ENCODE results near the gene TDRD12.

Gene TDRD12

GRCh38 chr19:32809754-32810153, 90.2 kb downstream of the TDRD12 start:
- H3K9me3 Mint-ChIP-seq, result no peaks in the 10 kb centered on the region
- peaks cover 5% of the 10 kb centered on the region for H3K4me1 Mint-ChIP-seq
- TF ChIP-seq CTCF (IDR thresholded peaks at IDR 0.05; ENCODE audit: unreplicated experiment in 3 of 3), result no peak
- H3K4me3 Mint-ChIP-seq, result no peak overlapping the region
- no peaks in the 10 kb centered on the region for H3K36me3 Mint-ChIP-seq (ENCODE audit: low read depth)
- no peaks in the 10 kb centered on the region for H3K27me3 Mint-ChIP-seq (ENCODE audit: low read depth)
- H3K27ac Mint-ChIP-seq, result no peak overlapping the region

GRCh38 chr19:32810452-32810851, 90.9 kb downstream of the TDRD12 start:
- no peaks in the 10 kb centered on the region for H3K27me3 Mint-ChIP-seq (ENCODE audit: low read depth)

GRCh38 chr19:32811151-32811550, 91.6 kb downstream of the TDRD12 start:
- H3K27me3 Mint-ChIP-seq (ENCODE audit: low read depth), result no peaks in the 10 kb centered on the region
- no peak for TF ChIP-seq CTCF (IDR thresholded peaks at IDR 0.05; ENCODE audit: unreplicated experiment in 3 of 3)
- peaks cover 5% of the 10 kb centered on the region for H3K4me1 Mint-ChIP-seq
- H3K36me3 Mint-ChIP-seq (ENCODE audit: low read depth), result no peaks in the 10 kb centered on the region
- no peak overlapping the region for H3K27ac Mint-ChIP-seq
- no peaks in the 10 kb centered on the region for H3K9me3 Mint-ChIP-seq
- H3K4me3 Mint-ChIP-seq, result no peak overlapping the region

More at GRCh38 chr19:32810452-32810851, 90.9 kb downstream of the TDRD12 start:
- Mint-ChIP-seq H3K4me1 (peaks cover 5% of the 10 kb centered on the region), H3K27ac (no peak overlapping the region), H3K4me3 (no peak overlapping the region), H3K36me3 (ENCODE audit: low read depth) (no peaks in the 10 kb centered on the region), H3K9me3 (no peaks in the 10 kb centered on the region)
- TF ChIP-seq CTCF (IDR thresholded peaks at IDR 0.05; ENCODE audit: unreplicated experiment in 3 of 3), result no peak

GRCh38 chr19:32812036-32812435, 92.5 kb downstream of the TDRD12 start:
- Mint-ChIP-seq H3K36me3 (ENCODE audit: low read depth) (no peaks in the 10 kb centered on the region), H3K27ac (no peak overlapping the region), H3K27me3 (ENCODE audit: low read depth) (no peaks in the 10 kb centered on the region), H3K4me3 (no peak overlapping the region), H3K4me1 (peaks cover 5% of the 10 kb centered on the region), H3K9me3 (no peaks in the 10 kb centered on the region)
- TF ChIP-seq CTCF (IDR thresholded peaks at IDR 0.05; ENCODE audit: unreplicated experiment in 3 of 3), result no peak

GRCh38 chr19:32812571-32812970, 93.0 kb downstream of the TDRD12 start:
- Mint-ChIP-seq H3K36me3 (ENCODE audit: low read depth) (no peaks in the 10 kb centered on the region), H3K4me1 (peaks cover 5% of the 10 kb centered on the region), H3K4me3 (no peak overlapping the region), H3K27ac (no peak overlapping the region), H3K27me3 (ENCODE audit: low read depth) (peaks cover 2% of the 10 kb centered on the region), H3K9me3 (no peaks in the 10 kb centered on the region)
- no peak for TF ChIP-seq CTCF (IDR thresholded peaks at IDR 0.05; ENCODE audit: unreplicated experiment in 3 of 3)

GRCh38 chr19:32813862-32814425, 94.4 kb downstream of the TDRD12 start:
- Mint-ChIP-seq H3K4me1 (peaks cover 5% of the 10 kb centered on the region), H3K36me3 (ENCODE audit: low read depth) (no peaks in the 10 kb centered on the region), H3K27me3 (ENCODE audit: low read depth) (peaks cover 7% of the 10 kb centered on the region), H3K4me3 (no peak overlapping the region), H3K9me3 (no peaks in the 10 kb centered on the region), H3K27ac (no peak overlapping the region)
- no peak for TF ChIP-seq CTCF (IDR thresholded peaks at IDR 0.05; ENCODE audit: unreplicated experiment in 3 of 3)

Measured in nephron (organoid).